Endodermal cell (in vitro differentiated cells): ENCODE measurements around the gene TRHDE. TPM values are rescaled to one million over a fixed set of nuclear protein-coding genes. Genes with fewer than 3 reads are reported as not detected.
"Not testable (repeated sequence)": the region's sequence is repeated elsewhere in the genome, so short reads cannot be mapped to it uniquely, and the experiment has no call there.

Experiments
- DNase-seq: peaks from one replicate; pipeline ENCODE4 v3.0.0-alpha.2; 2017
- H3K27ac ChIP-seq: 2 replicates; pipeline ENCODE4 v1.5.1; 2013; ENCODE audit warnings: mild to moderate bottlenecking, low read depth, low read length, moderate library complexity
- H3K27me3 ChIP-seq: 2 replicates; pipeline ENCODE4 v1.6.1; 2013; ENCODE audit warnings: mild to moderate bottlenecking, low read length, moderate library complexity; ENCODE audit not compliant: insufficient read depth, control insufficient read depth, poor library complexity, severe bottlenecking
- H3K36me3 ChIP-seq: 2 replicates; pipeline ENCODE4 v1.7.0; 2013; ENCODE audit warnings: mild to moderate bottlenecking, low read length, moderate library complexity; ENCODE audit not compliant: control insufficient read depth, insufficient read depth
- H3K4me1 ChIP-seq: one replicate; pipeline ENCODE4 v1.7.0; 2013; ENCODE audit warnings: low read length; ENCODE audit not compliant: control insufficient read depth, insufficient read depth
- H3K4me3 ChIP-seq: 2 replicates; pipeline ENCODE4 v1.5.1; 2013; ENCODE audit warnings: mild to moderate bottlenecking, low read length, moderate library complexity
- H3K9ac ChIP-seq: 2 replicates; pipeline ENCODE4 v1.6.1; 2013; ENCODE audit warnings: mild to moderate bottlenecking, low read length, moderate library complexity; ENCODE audit not compliant: poor library complexity, severe bottlenecking; ENCODE audit errors: extremely low read depth
- H3K9me3 ChIP-seq: 2 replicates; pipeline ENCODE4 v1.6.1; 2013; ENCODE audit warnings: mild to moderate bottlenecking, low read length, moderate library complexity; ENCODE audit not compliant: control insufficient read depth
- H3K27ac Mint-ChIP-seq: 2 replicates; pipeline ENCODE4 v1.8.0; 2020; ENCODE audit warnings: mixed read lengths
- H3K27me3 Mint-ChIP-seq: 2 replicates; pipeline ENCODE4 v1.8.0; 2021; ENCODE audit warnings: mild to moderate bottlenecking, mixed read lengths; ENCODE audit not compliant: insufficient read depth
- H3K36me3 Mint-ChIP-seq: 2 replicates; pipeline ENCODE4 v1.8.0; 2020; ENCODE audit warnings: low read depth, mixed read lengths
- H3K4me1 Mint-ChIP-seq: 2 replicates; pipeline ENCODE4 v1.8.0; 2020; ENCODE audit warnings: mixed read lengths
- H3K4me3 Mint-ChIP-seq: 2 replicates; pipeline ENCODE4 v1.8.0; 2020; ENCODE audit warnings: mild to moderate bottlenecking, moderate library complexity, mixed read lengths
- H3K9me3 Mint-ChIP-seq: 2 replicates; pipeline ENCODE4 v1.8.0; 2020; ENCODE audit warnings: mild to moderate bottlenecking, mixed read lengths
- WGBS, 2 experiments: methylation state at CpG; one replicate each; pipeline versions ENCODE4 v1.1.5 to v1.1.7; 2013; ENCODE audit warnings: missing lambda C conversion rate in 2 of 2, mixed read lengths in 1 of 2; ENCODE audit not compliant: insufficient coverage in 1 of 2, insufficient read length in 1 of 2; 5-methylcytosine and 5-hydroxymethylcytosine counted together
- total RNA-seq, 2 donors: library from RNA; stranded (reverse); fragmentation: NEBNext Ultra II Directional in 1 of 2; extraction: Animal tissue kit (Norgen Biotek cat#: 25700) in 1 of 2; gene quantifications; 2 replicates in 1 of 2; 3 replicates in 1 of 2; pipeline ENCODE4 v1.2.1, GENCODE V29; 2021
- TF ChIP-seq, protein P1 (sequence below): fragments of 200-600 bp; sonication (generic); conservative IDR thresholded peaks from 2 replicates; pipeline ENCODE4 v1.5.0; 2021; ENCODE audit warnings: antibody characterized with exemption, mild to moderate bottlenecking

The TRHDE gene
- total RNA-seq, 2 donors from 2014 or later: 0.20 to 1.2 TPM

- H3K27me3 ChIP-seq: no peaks in the 10 kb centered on the region
- no peaks in the 10 kb centered on the region for H3K9me3 Mint-ChIP-seq
- DNase-seq: no peak
- H3K27ac Mint-ChIP-seq: no peak overlapping the region
- TF ChIP-seq, protein P1, sequence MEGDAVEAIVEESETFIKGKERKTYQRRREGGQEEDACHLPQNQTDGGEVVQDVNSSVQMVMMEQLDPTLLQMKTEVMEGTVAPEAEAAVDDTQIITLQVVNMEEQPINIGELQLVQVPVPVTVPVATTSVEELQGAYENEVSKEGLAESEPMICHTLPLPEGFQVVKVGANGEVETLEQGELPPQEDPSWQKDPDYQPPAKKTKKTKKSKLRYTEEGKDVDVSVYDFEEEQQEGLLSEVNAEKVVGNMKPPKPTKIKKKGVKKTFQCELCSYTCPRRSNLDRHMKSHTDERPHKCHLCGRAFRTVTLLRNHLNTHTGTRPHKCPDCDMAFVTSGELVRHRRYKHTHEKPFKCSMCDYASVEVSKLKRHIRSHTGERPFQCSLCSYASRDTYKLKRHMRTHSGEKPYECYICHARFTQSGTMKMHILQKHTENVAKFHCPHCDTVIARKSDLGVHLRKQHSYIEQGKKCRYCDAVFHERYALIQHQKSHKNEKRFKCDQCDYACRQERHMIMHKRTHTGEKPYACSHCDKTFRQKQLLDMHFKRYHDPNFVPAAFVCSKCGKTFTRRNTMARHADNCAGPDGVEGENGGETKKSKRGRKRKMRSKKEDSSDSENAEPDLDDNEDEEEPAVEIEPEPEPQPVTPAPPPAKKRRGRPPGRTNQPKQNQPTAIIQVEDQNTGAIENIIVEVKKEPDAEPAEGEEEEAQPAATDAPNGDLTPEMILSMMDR: no peak
- no peaks in the 10 kb centered on the region for H3K36me3 ChIP-seq
- no peak overlapping the region for H3K27ac ChIP-seq
- peaks cover 7% of the 10 kb centered on the region for H3K9me3 ChIP-seq
- H3K4me1 Mint-ChIP-seq: no peaks in the 10 kb centered on the region
- no peak overlapping the region for H3K4me3 ChIP-seq
- H3K36me3 Mint-ChIP-seq: no peaks in the 10 kb centered on the region
- no peak overlapping the region for H3K4me3 Mint-ChIP-seq
- no peaks in the 10 kb centered on the region for H3K4me1 ChIP-seq
- no peaks in the 10 kb centered on the region for H3K27me3 Mint-ChIP-seq
- no peak overlapping the region for H3K9ac ChIP-seq
- 84% methylated on average over 2 of the region's 2 CpGs; no CpG with 5 or more reads in 1 of the 2 experiments for WGBS, 2 experiments
Observed at GRCh38 chr12:72692338-72692737, 420.2 kb downstream of the TRHDE start.

- Histone ChIP-seq H3K4me1 (no peaks in the 10 kb centered on the region), H3K9me3 (peaks cover 7% of the 10 kb centered on the region), H3K27me3 (no peaks in the 10 kb centered on the region), H3K27ac (no peak overlapping the region), H3K4me3 (no peak overlapping the region), H3K36me3 (no peaks in the 10 kb centered on the region), H3K9ac (no peak overlapping the region)
- Mint-ChIP-seq H3K27me3 (no peaks in the 10 kb centered on the region), H3K4me3 (no peak overlapping the region), H3K9me3 (peaks cover 9% of the 10 kb centered on the region), H3K36me3 (no peaks in the 10 kb centered on the region), H3K4me1 (no peaks in the 10 kb centered on the region), H3K27ac (no peak overlapping the region)
- no peak for DNase-seq
- TF ChIP-seq, protein P1: no peak
Observed at GRCh38 chr12:72694193-72694592, 422.0 kb downstream of the TRHDE start.

DNA sequence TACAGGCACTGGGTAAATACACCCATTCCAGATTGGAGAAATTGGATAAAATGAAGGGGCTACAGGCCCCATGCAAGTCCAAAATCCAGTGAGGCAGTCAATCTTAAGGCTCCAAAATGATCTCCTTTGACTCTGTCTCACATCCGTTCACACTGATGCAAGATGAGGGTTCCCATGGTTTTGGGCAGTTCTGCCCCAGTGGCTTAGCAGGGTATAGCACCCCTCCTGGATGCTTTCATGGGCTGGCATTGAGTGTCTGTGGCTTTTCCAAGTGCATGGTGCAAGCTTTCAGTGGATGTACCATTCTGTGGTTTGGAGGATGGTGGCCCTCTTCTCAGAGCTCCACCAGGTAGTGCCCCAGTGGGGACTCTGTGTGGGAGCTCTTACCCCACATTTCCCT is 427.2 kb downstream of the TRHDE start:
- H3K4me1 ChIP-seq: no peaks in the 10 kb centered on the region
- no peaks in the 10 kb centered on the region for H3K27me3 ChIP-seq
- H3K36me3 ChIP-seq: no peaks in the 10 kb centered on the region
- DNase-seq: no peak
- H3K4me3 Mint-ChIP-seq: no peak overlapping the region
- H3K9me3 ChIP-seq: peaks cover 22% of the 10 kb centered on the region
- H3K4me1 Mint-ChIP-seq: no peaks in the 10 kb centered on the region
- TF ChIP-seq, protein P1: no peak
- no peaks in the 10 kb centered on the region for H3K27me3 Mint-ChIP-seq
- H3K9me3 Mint-ChIP-seq: peaks cover 41% of the 10 kb centered on the region
- no peak overlapping the region for H3K27ac ChIP-seq
- H3K36me3 Mint-ChIP-seq: peaks cover 9% of the 10 kb centered on the region
- 93% methylated on average over 1 of the region's 1 CpG; no CpG with 5 or more reads in 1 of the 2 experiments for WGBS, 2 experiments
- H3K4me3 ChIP-seq: no peak overlapping the region
- H3K9ac ChIP-seq: no peak overlapping the region
- no peak overlapping the region for H3K27ac Mint-ChIP-seq

- not testable (repeated sequence) for H3K27me3 Mint-ChIP-seq, H3K9me3 ChIP-seq, H3K4me1 ChIP-seq, H3K27ac ChIP-seq, H3K4me1 Mint-ChIP-seq, H3K27ac Mint-ChIP-seq, DNase-seq, H3K4me3 ChIP-seq, H3K4me3 Mint-ChIP-seq, H3K27me3 ChIP-seq, H3K36me3 Mint-ChIP-seq, H3K9ac ChIP-seq, H3K36me3 ChIP-seq
- 97 to 98% methylated on average over 9 to 11 of the region's 11 CpGs for WGBS, 2 experiments
- peaks cover 11% of the 10 kb centered on the region for H3K9me3 Mint-ChIP-seq
Observed at GRCh38 chr12:72712025-72712424, 439.9 kb downstream of the TRHDE start.
